H9 (cell line): ENCODE results near the gene HIGD2B. TPM values are rescaled to one million over a fixed set of nuclear protein-coding genes. Genes with fewer than 3 reads are reported as not detected.
"Not testable (repeated sequence)": the region's sequence is repeated elsewhere in the genome, so short reads cannot be mapped to it uniquely, and the experiment has no call there.

Experiments used
- DNase-seq: peaks from one replicate; pipeline ENCODE4 v3.0.0-alpha.2; 2017
- H2AFZ ChIP-seq: one replicate; pipeline ENCODE4 v1.6.1; 2013; ENCODE audit warnings: mild to moderate bottlenecking, low read length, control low read depth, moderate library complexity
- H2AK5ac ChIP-seq: 2 replicates; pipeline ENCODE4 v1.6.1; 2013; ENCODE audit warnings: low read length, control low read depth, mixed read lengths; ENCODE audit not compliant: insufficient read length
- H2BK120ac ChIP-seq: one replicate; pipeline ENCODE4 v1.6.1; 2013; ENCODE audit warnings: low read depth, mild to moderate bottlenecking, low read length, control low read depth, inconsistent platforms; ENCODE audit not compliant: poor library complexity, severe bottlenecking
- H2BK12ac ChIP-seq: 2 replicates; pipeline ENCODE4 v1.6.1; 2013; ENCODE audit warnings: low read length, control low read depth, mixed read lengths, low read depth; ENCODE audit not compliant: insufficient read length
- H2BK15ac ChIP-seq: 2 replicates; pipeline ENCODE4 v1.6.1; 2013; ENCODE audit warnings: low read depth, low read length, control low read depth
- H2BK20ac ChIP-seq: one replicate; pipeline ENCODE4 v1.6.1; 2013; ENCODE audit warnings: low read depth, mild to moderate bottlenecking, low read length, control low read depth, inconsistent platforms; ENCODE audit not compliant: poor library complexity, severe bottlenecking
- H2BK5ac ChIP-seq: 2 replicates; pipeline ENCODE4 v1.6.1; 2013; ENCODE audit warnings: low read length, control low read depth, mixed read lengths; ENCODE audit not compliant: insufficient read length
- H3K14ac ChIP-seq: 2 replicates; pipeline ENCODE4 v1.6.1; 2013; ENCODE audit warnings: low read length, control low read depth; ENCODE audit not compliant: insufficient read depth
- H3K18ac ChIP-seq: 2 replicates; pipeline ENCODE4 v1.6.1; 2013; ENCODE audit warnings: low read depth, mild to moderate bottlenecking, mixed read lengths, low read length, control low read depth; ENCODE audit not compliant: insufficient read length
- H3K23ac ChIP-seq: 2 replicates; pipeline ENCODE4 v1.6.1; 2013; ENCODE audit warnings: low read length, control low read depth, mixed read lengths, low read depth; ENCODE audit not compliant: insufficient read length
- H3K23me2 ChIP-seq: 2 replicates; pipeline ENCODE4 v1.6.1; 2013; ENCODE audit warnings: low read depth, mild to moderate bottlenecking, mixed read lengths, low read length, control low read depth; ENCODE audit not compliant: insufficient read length, poor library complexity, severe bottlenecking
- H3K27ac ChIP-seq: 2 replicates; pipeline ENCODE4 v1.5.1; 2013; ENCODE audit warnings: low read length, control low read depth, mixed read lengths, low read depth; ENCODE audit not compliant: insufficient read length
- H3K27me3 ChIP-seq: 2 replicates; pipeline ENCODE4 v1.6.1; 2013; ENCODE audit warnings: low read length, control low read depth, inconsistent platforms; ENCODE audit not compliant: insufficient read depth
- H3K4ac ChIP-seq: 2 replicates; pipeline ENCODE4 v1.6.1; 2013; ENCODE audit warnings: low read depth, mild to moderate bottlenecking, control low read depth, inconsistent platforms, low read length, moderate library complexity
- H3K4me1 ChIP-seq: 2 replicates; pipeline ENCODE4 v1.6.1; 2013; ENCODE audit warnings: low read length, control low read depth, inconsistent platforms; ENCODE audit not compliant: insufficient read depth
- H3K4me2 ChIP-seq: 2 replicates; pipeline ENCODE4 v1.6.1; 2013; ENCODE audit warnings: low read length, control low read depth, mixed read lengths; ENCODE audit not compliant: insufficient read length, insufficient read depth
- H3K56ac ChIP-seq: 2 replicates; pipeline ENCODE4 v1.6.1; 2013; ENCODE audit warnings: low read depth, mild to moderate bottlenecking, mixed read lengths, low read length, control low read depth; ENCODE audit not compliant: insufficient read length
- H3K79me1 ChIP-seq: 2 replicates; pipeline ENCODE4 v1.6.1; 2013; ENCODE audit warnings: low read depth, mild to moderate bottlenecking, moderate library complexity, low read length, control low read depth, inconsistent platforms; ENCODE audit not compliant: insufficient read depth, poor library complexity, severe bottlenecking
- H3K79me2 ChIP-seq: 2 replicates; pipeline ENCODE4 v1.6.1; 2013; ENCODE audit warnings: low read length, control low read depth, inconsistent platforms; ENCODE audit not compliant: insufficient read depth
- H3K9ac ChIP-seq: 2 replicates; pipeline ENCODE4 v1.6.1; 2013; ENCODE audit warnings: low read length, control low read depth, mixed read lengths; ENCODE audit not compliant: insufficient read length; ENCODE audit errors: extremely low read depth
- H3K9me3 ChIP-seq: one replicate; pipeline ENCODE4 v1.6.1; 2013; ENCODE audit warnings: low read depth, low read length, inconsistent platforms; ENCODE audit not compliant: control insufficient read depth
- H3T11ph ChIP-seq: one replicate; pipeline ENCODE4 v1.6.1; 2013; ENCODE audit warnings: mild to moderate bottlenecking, low read length, control low read depth, inconsistent platforms
- H4K20me1 ChIP-seq: one replicate; pipeline ENCODE4 v1.6.1; 2013; ENCODE audit not compliant: control insufficient read depth, insufficient read length, insufficient read depth
- H4K5ac ChIP-seq: 2 replicates; pipeline ENCODE4 v1.6.1; 2013; ENCODE audit warnings: low read depth, mild to moderate bottlenecking, mixed read lengths, low read length, control low read depth; ENCODE audit not compliant: insufficient read length
- H4K8ac ChIP-seq: replicated peaks from 2 replicates; pipeline ENCODE4 v1.6.1; 2013; ENCODE audit warnings: low read length, control low read depth, mixed read lengths, low read depth; ENCODE audit not compliant: insufficient read length
- H4K91ac ChIP-seq: 2 replicates; pipeline ENCODE4 v1.6.1; 2013; ENCODE audit warnings: low read depth, mild to moderate bottlenecking, moderate library complexity, mixed read lengths, low read length, control low read depth; ENCODE audit not compliant: insufficient read length
- H3K27ac Mint-ChIP-seq, 3 experiments: 2 replicates in 2 of 3; 3 replicates in 1 of 3; pipeline ENCODE4 v1.8.0; 2020 to 2021; ENCODE audit warnings: mixed read lengths in 3 of 3, mild to moderate bottlenecking in 1 of 3, moderate library complexity in 1 of 3
- H3K27me3 Mint-ChIP-seq: 2 replicates; pipeline ENCODE4 v1.8.0; 2021; ENCODE audit warnings: low read depth, mild to moderate bottlenecking, moderate library complexity, mixed read lengths
- H3K36me3 Mint-ChIP-seq, 3 experiments: 2 replicates in 2 of 3; 3 replicates in 1 of 3; pipeline ENCODE4 v1.8.0; 2020 to 2021; ENCODE audit warnings: low read depth in 3 of 3, mixed read lengths in 3 of 3; ENCODE audit not compliant: insufficient read depth in 1 of 3
- H3K4me1 Mint-ChIP-seq, 2 experiments: 2 replicates each; pipeline ENCODE4 v1.8.0; 2020; ENCODE audit warnings: mixed read lengths in 2 of 2
- H3K4me3 Mint-ChIP-seq, 2 experiments: 2 replicates in 1 of 2; 3 replicates in 1 of 2; pipeline ENCODE4 v1.8.0; 2020 to 2021; ENCODE audit warnings: mild to moderate bottlenecking in 2 of 2, mixed read lengths in 2 of 2, moderate library complexity in 1 of 2
- H3K9me3 Mint-ChIP-seq, 2 experiments: 2 replicates in 1 of 2; 3 replicates in 1 of 2; pipeline ENCODE4 v1.8.0; 2020; ENCODE audit warnings: mild to moderate bottlenecking in 2 of 2, mixed read lengths in 2 of 2, moderate library complexity in 1 of 2
- WGBS: extraction: QIAGEN DNeasy Blood & Tissue Kit; methylation state at CpG from one replicate; pipeline ENCODE4 v1.1.7; 2013; ENCODE audit warnings: missing lambda C conversion rate, low lambda C conversion rate, mixed read lengths; ENCODE audit not compliant: insufficient read length; ENCODE audit errors: extremely low coverage; 5-methylcytosine and 5-hydroxymethylcytosine counted together
- total RNA-seq: library from RNA; stranded (reverse); gene quantifications from 2 replicates; pipeline ENCODE4 v1.2.1, GENCODE V29; 2021

HIGD2B gene
- total RNA-seq, 1 experiment from 2014 or later: not detected

DNA sequence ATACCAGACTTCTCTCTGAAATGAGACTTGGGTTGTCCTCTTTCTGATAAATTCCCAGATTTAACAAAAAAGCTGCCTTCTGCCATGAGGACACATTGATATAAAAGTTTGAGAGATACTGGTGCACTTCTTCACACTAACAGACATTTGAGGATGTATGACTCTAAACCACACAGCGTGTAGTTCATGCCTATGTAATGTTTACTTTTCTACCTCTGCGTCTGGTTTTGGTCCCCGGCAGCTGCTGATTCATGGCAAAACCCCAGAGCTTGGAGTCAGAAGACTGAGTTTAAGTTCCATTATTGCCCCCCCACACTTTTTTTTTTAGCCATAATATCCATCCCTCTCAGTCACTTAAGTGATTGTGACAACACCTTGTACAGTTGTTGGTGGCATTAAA lies 30.0 kb downstream of the HIGD2B start:
- not testable (repeated sequence) for H4K20me1 ChIP-seq, H3K9me3 Mint-ChIP-seq, H2BK5ac ChIP-seq, H2AK5ac ChIP-seq, H3K27ac ChIP-seq, H3K27me3 ChIP-seq, H2BK15ac ChIP-seq, H3K36me3 Mint-ChIP-seq, H4K5ac ChIP-seq, H3K27me3 Mint-ChIP-seq, DNase-seq, H3K9ac ChIP-seq, H3K79me1 ChIP-seq, H3K23me2 ChIP-seq, H4K8ac ChIP-seq, H3K79me2 ChIP-seq, H2AFZ ChIP-seq, H3K9me3 ChIP-seq, H2BK20ac ChIP-seq, H4K91ac ChIP-seq, H3K4ac ChIP-seq, H3K27ac Mint-ChIP-seq, H2BK12ac ChIP-seq, H3K56ac ChIP-seq, H2BK120ac ChIP-seq, H3K4me1 ChIP-seq, H3K4me1 Mint-ChIP-seq, H3K18ac ChIP-seq, H3K4me3 Mint-ChIP-seq, H3K4me2 ChIP-seq, H3T11ph ChIP-seq, H3K14ac ChIP-seq, H3K23ac ChIP-seq
- WGBS: no CpG with 5 or more reads among the region's 3 CpGs

DNA sequence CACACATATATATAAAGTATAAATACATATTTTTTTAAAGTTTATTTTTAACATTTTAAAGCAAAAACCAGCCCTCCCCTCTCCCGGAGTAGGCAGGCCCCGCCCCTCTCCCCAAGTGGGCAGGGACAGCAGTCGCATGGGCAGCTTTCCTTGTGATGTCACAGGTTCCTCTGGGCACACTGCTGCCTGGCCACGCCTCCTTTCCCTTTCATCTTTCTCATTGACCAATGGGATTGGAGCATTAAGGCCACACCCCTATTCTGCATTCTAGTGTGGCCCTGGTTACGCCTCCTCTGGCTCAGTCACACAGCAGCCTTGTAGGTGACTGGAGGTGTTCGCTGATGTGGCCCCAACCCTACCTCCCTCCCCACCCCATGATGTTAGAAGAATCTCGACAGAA lies 31.6 kb downstream of the HIGD2B start, which contains the start of gene GOLGA6B:
TSS of gene GOLGA6B (plus strand) at position 301 of the 400 bp plus-strand sequence. CDS start at position 342, 41 bp downstream.
- H2BK15ac ChIP-seq, H2BK120ac ChIP-seq, H3K4ac ChIP-seq, H3K56ac ChIP-seq, H3K14ac ChIP-seq, H3K9me3 ChIP-seq, H3K36me3 Mint-ChIP-seq, H2AFZ ChIP-seq, DNase-seq, H3K23me2 ChIP-seq, H3K27ac ChIP-seq, H2AK5ac ChIP-seq, H3K27ac Mint-ChIP-seq, H2BK12ac ChIP-seq, H3K79me2 ChIP-seq, H3K9me3 Mint-ChIP-seq, H3K4me1 Mint-ChIP-seq, H2BK20ac ChIP-seq, H3K18ac ChIP-seq, H3K4me3 Mint-ChIP-seq, H3K79me1 ChIP-seq, H4K91ac ChIP-seq, H3T11ph ChIP-seq, H3K23ac ChIP-seq, H3K4me1 ChIP-seq, H4K20me1 ChIP-seq, H3K9ac ChIP-seq, H2BK5ac ChIP-seq, H3K27me3 Mint-ChIP-seq, H4K8ac ChIP-seq, H3K27me3 ChIP-seq, H3K4me2 ChIP-seq, H4K5ac ChIP-seq: not testable (repeated sequence)
- no CpG with 5 or more reads among the region's 7 CpGs for WGBS
